Astrocyte of the spinal cord (primary cell): ENCODE results near the gene DIP2B.
A peak's percentile ranks its signal among the peaks of the same experiment; 100 is the strongest.

ENCODE experiments used
- DNase-seq: peaks from one replicate; pipeline ENCODE4 v3.0.0; 2011; ENCODE audit warnings: low read depth, low spot score
- H3K4me3 ChIP-seq: 2 replicates; pipeline ENCODE4 v1.5.1; 2011; ENCODE audit warnings: low read depth, mild to moderate bottlenecking, low read length, moderate library complexity
- in situ Hi-C: cut with HindIII; loops from 2 replicates; pipeline ENCODE4 v1.10.0; 2017; ENCODE audit warnings: low sequenced_read_pairs
- TF ChIP-seq, protein P1 (sequence below): IDR thresholded peaks from 2 replicates; pipeline ENCODE4 v1.5.1; 2012; ENCODE audit warnings: low read depth, mild to moderate bottlenecking, low read length, inconsistent platforms

The DIP2B gene

DNA sequence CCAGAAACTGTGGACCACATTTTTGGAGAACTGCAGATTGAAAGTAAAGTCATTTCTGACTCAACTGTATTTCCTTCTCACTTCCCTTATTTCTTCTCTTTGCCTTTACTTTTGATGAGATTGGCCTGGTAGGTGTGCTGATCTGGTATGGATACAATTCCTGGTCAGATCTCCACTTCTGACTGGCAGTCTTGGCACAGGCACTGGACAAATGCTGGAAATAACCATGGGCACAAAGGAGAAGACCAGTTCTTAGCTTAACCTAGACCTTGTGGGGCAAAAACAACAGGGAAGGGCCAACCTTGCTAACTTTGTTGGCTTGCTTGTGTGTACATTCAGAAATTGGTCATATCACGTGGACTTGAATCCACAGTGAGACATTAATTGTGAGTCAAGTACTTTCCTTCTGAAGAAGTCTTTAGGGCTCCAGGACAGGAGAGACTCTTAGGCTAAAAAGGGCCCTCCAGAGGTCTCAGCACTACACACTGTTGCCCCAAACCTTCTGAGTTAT lies 75.0 kb downstream of the DIP2B start:
- in situ Hi-C loops: no loop called here
- peak; percentile 27 for DNase-seq
- H3K4me3 ChIP-seq: no peak overlapping the region
- TF ChIP-seq, protein P1, sequence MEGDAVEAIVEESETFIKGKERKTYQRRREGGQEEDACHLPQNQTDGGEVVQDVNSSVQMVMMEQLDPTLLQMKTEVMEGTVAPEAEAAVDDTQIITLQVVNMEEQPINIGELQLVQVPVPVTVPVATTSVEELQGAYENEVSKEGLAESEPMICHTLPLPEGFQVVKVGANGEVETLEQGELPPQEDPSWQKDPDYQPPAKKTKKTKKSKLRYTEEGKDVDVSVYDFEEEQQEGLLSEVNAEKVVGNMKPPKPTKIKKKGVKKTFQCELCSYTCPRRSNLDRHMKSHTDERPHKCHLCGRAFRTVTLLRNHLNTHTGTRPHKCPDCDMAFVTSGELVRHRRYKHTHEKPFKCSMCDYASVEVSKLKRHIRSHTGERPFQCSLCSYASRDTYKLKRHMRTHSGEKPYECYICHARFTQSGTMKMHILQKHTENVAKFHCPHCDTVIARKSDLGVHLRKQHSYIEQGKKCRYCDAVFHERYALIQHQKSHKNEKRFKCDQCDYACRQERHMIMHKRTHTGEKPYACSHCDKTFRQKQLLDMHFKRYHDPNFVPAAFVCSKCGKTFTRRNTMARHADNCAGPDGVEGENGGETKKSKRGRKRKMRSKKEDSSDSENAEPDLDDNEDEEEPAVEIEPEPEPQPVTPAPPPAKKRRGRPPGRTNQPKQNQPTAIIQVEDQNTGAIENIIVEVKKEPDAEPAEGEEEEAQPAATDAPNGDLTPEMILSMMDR: no peak

DNA sequence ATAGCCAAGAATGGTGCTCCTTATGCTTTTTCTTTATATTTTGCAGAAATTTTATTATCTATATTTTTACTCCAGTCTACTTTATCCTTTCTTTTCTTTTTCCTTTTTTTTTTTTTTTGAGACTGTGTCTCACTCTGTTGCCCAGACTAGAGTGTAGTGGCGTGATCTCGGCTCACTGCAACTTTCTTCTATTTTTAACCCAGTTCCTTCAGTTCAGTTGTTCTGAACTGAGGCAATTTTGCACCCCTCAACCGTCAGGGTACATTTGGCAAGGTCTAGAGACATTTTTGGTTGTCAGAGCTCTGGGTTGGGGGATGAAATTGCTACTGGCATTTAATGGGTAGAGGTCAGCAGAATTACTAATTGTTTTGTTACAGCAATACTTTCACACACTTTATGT lies 75.7 kb downstream of the DIP2B start:
- in situ Hi-C loops: no loop called here
- TF ChIP-seq, protein P1: no peak

DNA sequence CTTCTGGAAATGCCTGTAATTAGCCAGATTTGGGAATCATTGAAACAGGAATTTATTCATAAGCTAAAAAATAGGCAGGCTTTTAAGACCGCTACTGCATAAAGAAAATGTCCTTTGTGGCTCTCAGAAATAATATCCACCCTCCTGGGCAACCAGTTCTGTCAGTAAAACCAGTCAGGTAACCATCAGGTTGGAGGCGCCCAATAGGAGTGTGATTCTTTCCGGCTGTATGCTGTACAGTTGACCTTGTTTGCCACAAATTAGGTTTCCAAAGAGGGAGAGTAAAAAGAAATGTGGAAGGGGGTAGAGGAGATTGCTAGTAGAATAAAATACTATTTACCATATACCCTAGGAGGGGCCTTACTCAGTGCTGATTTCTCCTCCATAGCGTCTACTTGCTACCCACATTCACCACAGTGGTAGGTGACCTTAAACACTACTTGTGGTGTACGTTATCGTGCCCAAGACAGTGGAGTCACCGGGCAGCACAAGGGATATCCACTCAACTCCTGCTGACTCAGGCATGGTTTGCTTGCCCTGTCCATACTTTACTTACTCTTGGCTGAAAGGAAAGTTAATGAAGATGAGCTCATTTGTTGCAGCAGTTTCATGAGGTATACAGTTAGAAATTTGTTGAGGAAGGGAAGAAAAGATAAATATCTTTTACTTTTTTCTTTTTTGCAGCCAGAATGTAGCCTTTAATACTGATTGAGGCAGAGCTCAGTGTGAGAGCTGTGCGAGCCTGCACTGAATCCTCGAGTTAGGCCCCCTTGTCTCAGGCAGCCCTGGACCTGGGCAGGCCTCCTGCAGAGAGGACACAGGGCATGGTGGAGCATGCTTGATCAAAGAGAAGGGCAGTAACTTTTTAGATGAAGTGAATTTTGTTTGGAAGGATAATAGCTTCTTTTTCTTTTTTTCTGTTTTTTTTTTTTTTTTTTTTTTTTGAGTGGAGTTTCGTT lies 76.7 kb downstream of the DIP2B start:
- in situ Hi-C loops: no loop called here
- TF ChIP-seq, protein P1: no peak
- H3K4me3 ChIP-seq: no peak overlapping the region
- peak; percentile 82 for DNase-seq

More for the DNA sequence above, 75.7 kb downstream of the DIP2B start:
- no peak for DNase-seq
- H3K4me3 ChIP-seq: no peak overlapping the region

DNA sequence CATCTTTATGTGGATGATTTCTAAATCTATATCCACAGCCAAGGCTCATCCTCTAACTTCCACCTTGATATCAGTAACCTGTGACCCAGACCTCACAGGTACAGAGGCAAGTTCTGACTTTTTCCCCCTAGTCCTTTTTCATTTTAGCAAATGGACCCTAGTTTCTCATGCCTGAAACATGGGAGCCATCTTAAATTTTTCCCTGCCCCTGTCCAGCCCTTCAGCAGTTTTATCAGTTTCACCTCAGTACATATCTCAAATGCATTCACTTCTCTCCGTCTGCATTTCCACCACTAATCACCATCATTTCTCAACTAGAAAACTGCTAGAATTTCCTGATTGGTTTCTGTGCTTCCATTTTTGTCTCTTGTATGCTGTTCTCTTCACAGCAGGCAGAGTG lies 79.3 kb downstream of the DIP2B start:
- no peak for DNase-seq
- TF ChIP-seq, protein P1: no peak
- no peak overlapping the region for H3K4me3 ChIP-seq
- in situ Hi-C loops: no loop called here

DNA sequence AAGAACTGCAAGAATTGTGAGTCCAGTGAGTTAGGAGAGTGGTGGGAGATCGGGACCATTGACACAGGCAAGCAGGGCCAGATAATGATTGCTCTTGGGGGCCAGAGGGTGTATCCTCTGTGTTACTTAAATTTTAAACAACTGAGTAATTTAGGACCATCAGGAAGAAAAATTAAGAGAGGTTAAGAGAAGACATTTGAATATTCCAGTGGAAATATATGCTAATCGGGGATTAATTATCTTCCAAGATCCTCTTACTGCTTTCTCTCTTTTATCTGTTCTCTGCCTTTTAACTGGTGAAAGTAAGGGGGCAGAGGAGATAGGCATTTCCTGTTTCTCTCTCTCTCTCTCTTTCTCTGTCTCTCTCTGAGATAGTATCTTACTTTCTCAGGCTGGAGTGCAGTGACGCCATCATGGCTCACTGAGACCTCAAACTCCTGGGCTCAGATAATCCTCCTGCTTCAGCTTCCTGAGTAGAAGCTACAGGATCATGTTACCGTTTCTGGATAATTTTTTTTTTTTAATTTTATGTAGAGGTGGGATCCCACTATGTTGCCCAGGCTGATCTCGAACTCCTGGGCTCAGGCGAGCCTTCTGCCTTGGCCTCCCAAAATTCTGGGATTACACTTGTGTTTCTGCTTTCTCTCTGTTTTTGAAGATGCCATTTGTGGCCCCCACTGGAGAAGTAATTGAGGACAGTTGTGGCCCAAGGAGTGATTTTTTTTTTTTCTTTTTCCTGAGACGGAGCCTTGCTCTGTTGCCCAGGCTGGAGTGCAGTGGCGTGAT lies 85.1 kb downstream of the DIP2B start:
- peak; percentile 82 for DNase-seq
- TF ChIP-seq, protein P1: no peak
- in situ Hi-C loops: no loop called here
- H3K4me3 ChIP-seq: no peak overlapping the region

DNA sequence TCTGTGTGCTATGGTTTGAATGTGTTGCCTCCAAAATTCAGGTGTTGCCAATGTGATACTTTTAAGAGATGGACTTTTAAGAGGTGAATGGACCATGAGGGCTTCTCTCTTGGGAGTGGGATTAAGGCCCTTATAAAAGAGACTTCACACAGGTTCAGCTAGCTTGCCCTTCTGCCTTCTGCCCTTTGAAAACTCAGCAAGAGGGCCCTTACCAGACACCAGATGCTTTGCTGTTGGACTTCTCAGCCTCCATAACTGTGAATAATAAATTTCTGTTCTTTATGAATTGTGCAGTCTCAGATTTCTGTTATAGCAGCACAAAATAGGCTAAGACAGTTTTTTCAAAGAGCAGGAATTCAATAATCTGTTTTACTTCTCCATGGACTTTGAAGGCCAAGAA lies 86.1 kb downstream of the DIP2B start:
- no peak overlapping the region for H3K4me3 ChIP-seq
- in situ Hi-C loops: no loop called here
- TF ChIP-seq, protein P1: no peak

More for the DNA sequence above, 86.1 kb downstream of the DIP2B start:
- DNase-seq: no peak
